Measurements from ENCODE around the gene UNC5C.

GRCh38 chr4:95546221-95546620 is 2.6 kb downstream of the UNC5C start:
- TF ChIP-seq POLR2A (IDR thresholded peaks at IDR 0.05; ENCODE audit: low read length) (no peak), GATA1 (IDR thresholded peaks at IDR 0.05; ENCODE audit: low read depth, low read length) (no peak)

Data from erythroblast (primary cell).